GM23338 (cell line): ENCODE measurements around the gene RASA3.
A peak's percentile ranks its signal among the peaks of the same experiment; 100 is the strongest.

Source experiments
- CTCF ChIP-seq, 2 experiments: fragments of 200-600 bp in 1 of 2; sonication (generic) in 1 of 2; conservative IDR thresholded peaks; 2 replicates each; pipeline versions ENCODE4 v1.5.1 to v1.6.1; 2016 to 2017; ENCODE audit warnings: antibody characterized with exemption in 2 of 2, low read depth in 2 of 2, mild to moderate bottlenecking in 2 of 2, moderate library complexity in 1 of 2
- EZH2 ChIP-seq: fragments of 200-600 bp; sonication (generic); IDR thresholded peaks from one replicate; pipeline ENCODE4 v1.8.0; 2017; ENCODE audit warnings: antibody characterized with exemption, mild to moderate bottlenecking, low read depth; ENCODE audit not compliant: unreplicated experiment
- EZH2phosphoT487 ChIP-seq: fragments of 200-600 bp; sonication (generic); IDR thresholded peaks from one replicate; pipeline ENCODE4 v1.8.1; 2018; ENCODE audit warnings: antibody characterized with exemption; ENCODE audit not compliant: unreplicated experiment
- JUNB ChIP-seq: IDR thresholded peaks from one replicate; pipeline ENCODE4 v1.6.1; 2016; ENCODE audit warnings: antibody characterized with exemption; ENCODE audit not compliant: unreplicated experiment
- NANOG ChIP-seq: IDR thresholded peaks from 2 replicates; pipeline ENCODE4 v1.6.1; 2016; ENCODE audit warnings: antibody characterized with exemption, borderline replicate concordance
- POLR2AphosphoS5 ChIP-seq: IDR thresholded peaks from 2 replicates; pipeline ENCODE4 v1.6.1; 2016; ENCODE audit warnings: antibody characterized with exemption, low read depth
- REST ChIP-seq: IDR thresholded peaks from one replicate; pipeline ENCODE4 v1.6.1; 2018; ENCODE audit warnings: antibody characterized with exemption; ENCODE audit not compliant: unreplicated experiment
- STAT1 ChIP-seq: IDR thresholded peaks from one replicate; pipeline ENCODE4 v1.6.1; 2016; ENCODE audit warnings: antibody characterized with exemption; ENCODE audit not compliant: unreplicated experiment
- ZNF114 ChIP-seq: fragments of 250-450 bp; sonication (Bioruptor Pico); IDR thresholded peaks from 2 replicates; pipeline ENCODE4 v1.5.0; 2020; ENCODE audit warnings: mild to moderate bottlenecking, moderate library complexity
- ZNF331 ChIP-seq: fragments of 250-450 bp; sonication (Bioruptor Pico); IDR thresholded peaks from 2 replicates; pipeline ENCODE4 v1.5.0; 2020; ENCODE audit warnings: low read depth, mild to moderate bottlenecking, moderate library complexity

- TF ChIP-seq CTCF (conservative IDR thresholded peaks at IDR 0.05; ENCODE audit: low read depth in 2 of 2) (0 out of 4 replicates have a peak, but pooled peaks of 1 of the 2 experiments have one; percentile 5), EZH2 (no peak), POLR2AphosphoS5 (no peak), REST (no peak), NANOG (no peak), EZH2phosphoT487 (no peak), ZNF114 (CRISPR knock-in tag) (no peak), JUNB (no peak), ZNF331 (CRISPR knock-in tag) (no peak), STAT1 (no peak)
Observed at GRCh38 chr13:114021464-114022308, 110.7 kb downstream of the RASA3 start.
